T-cell (primary cell): ENCODE data around the gene NEBL. TPM values are rescaled to one million over a fixed set of nuclear protein-coding genes. Genes with fewer than 3 reads are reported as not detected.

Experiments used
- ATAC-seq, 4 experiments: fragments of 200-7000 bp in 3 of 4; fragments of 150-1000 bp in 1 of 4; cut with Tn5 transposase; replicated peaks in 1 of 4; 1 replicate in 3 of 4; 2 replicates in 1 of 4; pipeline ENCODE4 v1.10.0; 2021; ENCODE audit warnings: moderate library complexity in 3 of 4, mild to moderate bottlenecking in 2 of 4, moderate number of reproducible peaks in 1 of 4
- CTCF ChIA-PET, 2 donors: fragments of 300-600 bp; sonication (Branson Sonifier 250); formaldehyde crosslinking; loops; one replicate each; lab custom pipeline; 2022; ENCODE audit warnings: antibody characterized with exemption in 2 of 2; lab: Charles Lee
- POLR2A ChIA-PET, 2 donors: fragments of 300-600 bp; sonication (Branson Sonifier 250); formaldehyde crosslinking; loops; one replicate each; lab custom pipeline; 2022; ENCODE audit warnings: antibody characterized with exemption in 2 of 2; lab: Charles Lee
- DNase-seq, 35 experiments: peaks; one replicate each; pipeline versions ENCODE4 v3.0.0 to v3.0.0-alpha.2; 2013 to 2023
- H3K27ac ChIP-seq: one replicate; pipeline ENCODE4 v1.5.1; 2013; ENCODE audit warnings: low read length
- H3K27me3 ChIP-seq, 2 experiments: replicated peaks in 1 of 2; 1 replicate in 1 of 2; 2 replicates in 1 of 2; pipeline versions ENCODE4 v1.6.1 to v1.7.0; 2013; ENCODE audit warnings: low read length in 1 of 2, mixed read lengths in 1 of 2; ENCODE audit not compliant: control insufficient read depth in 2 of 2, insufficient read depth in 2 of 2; ENCODE audit errors: extremely low read depth in 1 of 2
- H3K36me3 ChIP-seq, 2 donors: 1 replicate in 1 of 2; 2 replicates in 1 of 2; pipeline versions ENCODE4 v1.6.1 to v1.7.0; 2013; ENCODE audit warnings: low read length in 1 of 2; ENCODE audit not compliant: control insufficient read depth in 2 of 2, insufficient read depth in 1 of 2; ENCODE audit errors: extremely low read depth in 1 of 2
- H3K4me1 ChIP-seq, 2 experiments: 1 replicate in 1 of 2; 2 replicates in 1 of 2; pipeline versions ENCODE4 v1.6.1 to v1.7.0; 2013; ENCODE audit warnings: low read length in 2 of 2, mixed read lengths in 1 of 2; ENCODE audit not compliant: insufficient read depth in 2 of 2, control insufficient read depth in 1 of 2; ENCODE audit errors: extremely low read depth in 1 of 2
- H3K4me3 ChIP-seq, 2 donors: 1 replicate in 1 of 2; 2 replicates in 1 of 2; pipeline versions ENCODE4 v1.5.1 to v1.7.0; 2013; ENCODE audit warnings: mild to moderate bottlenecking in 2 of 2, low read length in 1 of 2, moderate library complexity in 1 of 2; ENCODE audit not compliant: control insufficient read depth in 1 of 2; ENCODE audit errors: extremely low read depth in 1 of 2
- H3K9me3 ChIP-seq: 2 replicates; pipeline ENCODE4 v1.7.0; 2013
- H3K27ac Mint-ChIP-seq, 2 donors: one replicate each; pipeline ENCODE4 v1.8.0; 2020 to 2021; ENCODE audit warnings: mild to moderate bottlenecking in 2 of 2, mixed read lengths in 2 of 2
- H3K27me3 Mint-ChIP-seq, 2 donors: one replicate each; pipeline ENCODE4 v1.8.0; 2021 to 2022; ENCODE audit warnings: mixed read lengths in 2 of 2
- H3K36me3 Mint-ChIP-seq: one replicate; pipeline ENCODE4 v1.8.0; 2021; ENCODE audit warnings: mixed read lengths
- H3K4me1 Mint-ChIP-seq, 3 donors: one replicate each; pipeline ENCODE4 v1.8.0; 2020 to 2022; ENCODE audit warnings: mixed read lengths in 3 of 3, mild to moderate bottlenecking in 1 of 3
- H3K4me3 Mint-ChIP-seq, 3 donors: one replicate each; pipeline ENCODE4 v1.8.0; 2020 to 2022; ENCODE audit warnings: mild to moderate bottlenecking in 3 of 3, mixed read lengths in 3 of 3, moderate library complexity in 3 of 3
- H3K9me3 Mint-ChIP-seq, 3 donors: one replicate each; pipeline ENCODE4 v1.8.0; 2020 to 2022; ENCODE audit warnings: mixed read lengths in 3 of 3
- WGBS: methylation state at CpG from one replicate; pipeline ENCODE4 v1.1.5; 2013; ENCODE audit warnings: missing lambda C conversion rate; ENCODE audit not compliant: insufficient coverage; 5-methylcytosine and 5-hydroxymethylcytosine counted together
- total RNA-seq, 35 experiments: library from RNA in 6 of 35; stranded (reverse) in 6 of 35; fragments of 120-200 nt in 1 of 35; gene quantifications; one replicate each; pipeline versions ENCODE4 v1.2.1 to v1.2.4 and lab custom pipeline; 2013 to 2026

Gene NEBL
- total RNA-seq, 5 donors from 2014 or later (not counting 1 experiment from before 2014, with no cell fraction given) = 0.41 to 1.4 (median 0.62) TPM

DNA sequence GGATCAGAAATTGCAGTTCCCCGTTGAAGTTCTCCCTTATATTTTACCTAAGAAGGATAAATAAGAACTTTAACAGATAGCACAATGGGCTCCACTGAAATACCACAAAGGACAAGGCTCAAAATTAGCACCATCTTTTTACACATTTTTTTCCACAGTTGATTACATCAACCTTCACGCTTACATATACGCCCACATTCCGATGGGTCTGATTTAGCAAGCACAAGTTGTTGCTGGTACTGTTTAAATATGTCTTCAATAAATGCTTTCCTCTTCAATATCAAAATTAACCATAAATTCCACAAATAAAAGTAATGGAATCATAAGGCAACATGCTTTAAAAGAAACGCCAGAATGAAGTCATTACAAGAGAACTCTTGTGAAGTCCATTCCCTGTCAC lies 79.5 kb downstream of the NEBL start:
- no peak for ATAC-seq
- ChIA-PET POLR2A (no interaction called here), CTCF (no interaction called here)
- Histone ChIP-seq H3K27me3 (no peaks in the 10 kb centered on the region), H3K27ac (no peak overlapping the region), H3K4me1 (no peaks in the 10 kb centered on the region), H3K4me3 (no peak overlapping the region), H3K36me3 (no peaks in the 10 kb centered on the region), H3K9me3 (no peaks in the 10 kb centered on the region)
- Mint-ChIP-seq H3K27me3 (no peaks in the 10 kb centered on the region), H3K27ac (no peak overlapping the region), H3K9me3 (peaks cover 0 to 3% (median 0%) of the 10 kb centered on the region in 3 donors), H3K4me1 (no peaks in the 10 kb centered on the region), H3K4me3 (no peak overlapping the region), H3K36me3 (no peaks in the 10 kb centered on the region)
- WGBS = no CpG with 5 or more reads among the region's 5 CpGs
- no peak for DNase-seq

DNA sequence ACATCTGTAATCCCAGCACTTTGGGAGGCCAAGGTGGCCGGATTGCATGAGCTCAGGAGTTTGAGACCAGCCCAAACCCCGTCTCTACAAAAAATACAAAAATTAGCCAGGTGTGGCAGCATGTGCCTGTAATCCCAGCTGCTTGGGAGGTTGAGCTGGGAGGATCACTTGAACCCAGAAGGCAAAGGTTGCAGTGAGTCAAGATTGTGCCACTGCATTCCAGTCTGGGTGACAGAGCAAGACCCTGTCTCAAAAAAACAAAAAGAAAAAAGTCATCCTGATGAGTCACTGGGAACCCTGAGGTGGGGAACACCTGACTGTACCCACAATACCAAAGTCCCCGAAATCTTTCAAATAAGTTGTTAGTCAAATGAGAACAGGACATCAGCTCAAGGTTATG lies 80.0 kb downstream of the NEBL start:
- DNase-seq (no peak), ATAC-seq (no peak)
- Mint-ChIP-seq H3K4me1 (no peaks in the 10 kb centered on the region), H3K36me3 (no peaks in the 10 kb centered on the region), H3K4me3 (no peak overlapping the region), H3K27ac (no peak overlapping the region), H3K9me3 (peaks cover 0 to 3% (median 0%) of the 10 kb centered on the region in 3 donors), H3K27me3 (no peaks in the 10 kb centered on the region)
- H3K27me3 ChIP-seq = no peaks in the 10 kb centered on the region
- ChIA-PET POLR2A (no interaction called here), CTCF (no interaction called here)
- H3K4me3 ChIP-seq = no peak overlapping the region
- H3K9me3 ChIP-seq = no peaks in the 10 kb centered on the region
- no peak overlapping the region for H3K27ac ChIP-seq
- H3K36me3 ChIP-seq = no peaks in the 10 kb centered on the region
- WGBS = no CpG with 5 or more reads among the region's 3 CpGs
- H3K4me1 ChIP-seq = no peaks in the 10 kb centered on the region

DNA sequence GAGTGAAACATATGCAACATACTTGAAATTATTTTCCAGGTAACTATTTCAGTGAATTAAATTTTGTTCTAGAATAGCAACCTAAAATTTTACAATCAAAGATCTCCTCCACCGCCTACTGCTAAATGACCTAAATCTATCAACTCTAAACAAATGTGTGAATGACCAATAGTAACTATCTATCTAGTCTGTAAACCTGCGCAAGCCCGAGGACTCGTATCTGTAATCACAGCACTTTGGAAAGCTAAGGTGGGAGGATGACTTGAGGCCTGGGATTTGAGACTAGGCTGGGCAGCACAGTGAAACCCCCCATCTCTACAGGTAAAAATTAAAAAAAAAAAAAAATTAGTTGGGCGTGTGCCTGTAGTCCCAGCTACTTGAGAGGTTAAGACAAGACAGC lies 83.0 kb downstream of the NEBL start:
- H3K4me1 ChIP-seq = no peaks in the 10 kb centered on the region
- H3K4me3 ChIP-seq = no peak overlapping the region
- ATAC-seq (no peak), DNase-seq (no peak)
- H3K27ac ChIP-seq = no peak overlapping the region
- no peaks in the 10 kb centered on the region for H3K9me3 ChIP-seq
- no peaks in the 10 kb centered on the region for H3K36me3 ChIP-seq
- WGBS = no CpG with 5 or more reads among the region's 5 CpGs
- Mint-ChIP-seq H3K36me3 (no peaks in the 10 kb centered on the region), H3K4me1 (no peaks in the 10 kb centered on the region), H3K27ac (no peak overlapping the region), H3K4me3 (no peak overlapping the region), H3K27me3 (no peaks in the 10 kb centered on the region), H3K9me3 (peaks cover 0 to 3% (median 0%) of the 10 kb centered on the region in 3 donors)
- no peaks in the 10 kb centered on the region for H3K27me3 ChIP-seq
- POLR2A ChIA-PET = interaction anchor here in 1 of 2 donors (0.5 kb wide), 1 partner anchor 1157 kb away, joined by 3 read pairs; no protein-coding TSS in a partner anchor
- CTCF ChIA-PET = no interaction called here

DNA sequence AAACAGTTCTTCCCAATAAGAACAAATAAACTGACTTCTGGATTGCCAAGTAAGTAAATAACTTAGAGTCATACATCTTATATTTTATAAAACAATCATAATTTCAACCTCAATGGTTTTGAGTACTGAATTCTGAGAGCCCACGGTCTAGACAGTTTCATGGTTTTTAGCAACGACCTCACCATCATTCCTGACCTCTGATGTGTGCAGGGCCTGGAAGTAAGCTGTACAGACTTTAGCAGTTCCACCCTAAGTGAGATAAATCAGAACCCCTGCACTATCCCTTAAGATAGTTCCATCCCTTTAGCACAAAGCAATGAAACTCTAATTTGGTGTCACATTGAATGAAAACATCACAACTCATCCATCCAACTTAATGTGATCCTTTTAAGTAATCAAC lies 86.0 kb downstream of the NEBL start:
- no peak overlapping the region for H3K27ac Mint-ChIP-seq
- Histone ChIP-seq H3K27me3 (no peaks in the 10 kb centered on the region), H3K27ac (no peak overlapping the region), H3K9me3 (no peaks in the 10 kb centered on the region), H3K36me3 (no peaks in the 10 kb centered on the region), H3K4me1 (no peaks in the 10 kb centered on the region), H3K4me3 (no peak overlapping the region)
- ATAC-seq = no peak
- ChIA-PET POLR2A (no interaction called here), CTCF (no interaction called here)
- peaks cover 0 to under 1% (median 0%) of the 10 kb centered on the region in 3 donors for H3K9me3 Mint-ChIP-seq
- H3K27me3 Mint-ChIP-seq = no peaks in the 10 kb centered on the region
- no peaks in the 10 kb centered on the region for H3K36me3 Mint-ChIP-seq
- no peak overlapping the region for H3K4me3 Mint-ChIP-seq
- WGBS = no CpG with 5 or more reads among the region's 2 CpGs
- no peaks in the 10 kb centered on the region for H3K4me1 Mint-ChIP-seq
- no peak for DNase-seq

DNA sequence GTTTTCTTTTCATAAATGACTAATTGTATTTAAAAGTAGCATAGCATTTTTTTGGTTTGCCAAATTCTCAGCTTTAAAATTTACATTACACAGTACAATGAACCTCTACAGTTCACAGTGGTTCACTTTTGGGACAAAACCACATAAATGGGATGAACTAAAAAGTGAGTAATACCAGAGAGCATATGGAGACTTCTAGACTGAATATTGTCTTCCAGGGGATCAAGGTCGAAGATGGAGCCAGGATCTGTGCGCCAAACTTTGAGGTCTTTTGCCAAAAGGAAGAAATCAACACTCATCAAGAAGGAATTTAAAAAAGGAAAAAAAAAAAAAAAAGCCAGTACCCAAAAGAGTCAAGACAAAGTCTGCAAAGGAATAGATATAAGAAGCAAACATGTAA lies 87.5 kb downstream of the NEBL start:
- Mint-ChIP-seq H3K36me3 (no peaks in the 10 kb centered on the region), H3K27me3 (no peaks in the 10 kb centered on the region), H3K4me1 (no peaks in the 10 kb centered on the region), H3K4me3 (no peak overlapping the region), H3K27ac (no peak overlapping the region), H3K9me3 (no peaks in the 10 kb centered on the region)
- no peak overlapping the region for H3K4me3 ChIP-seq
- no peaks in the 10 kb centered on the region for H3K27me3 ChIP-seq
- no peaks in the 10 kb centered on the region for H3K9me3 ChIP-seq
- no peak overlapping the region for H3K27ac ChIP-seq
- POLR2A ChIA-PET = interaction anchor here in 1 of 2 donors (0.7 kb wide), 1 partner anchor 24 kb away, joined by 3 read pairs; no protein-coding TSS in a partner anchor
- DNase-seq (no peak), ATAC-seq (no peak)
- CTCF ChIA-PET = no interaction called here
- H3K36me3 ChIP-seq = no peaks in the 10 kb centered on the region
- H3K4me1 ChIP-seq = no peaks in the 10 kb centered on the region
- no CpG with 5 or more reads among the region's 2 CpGs for WGBS

DNA sequence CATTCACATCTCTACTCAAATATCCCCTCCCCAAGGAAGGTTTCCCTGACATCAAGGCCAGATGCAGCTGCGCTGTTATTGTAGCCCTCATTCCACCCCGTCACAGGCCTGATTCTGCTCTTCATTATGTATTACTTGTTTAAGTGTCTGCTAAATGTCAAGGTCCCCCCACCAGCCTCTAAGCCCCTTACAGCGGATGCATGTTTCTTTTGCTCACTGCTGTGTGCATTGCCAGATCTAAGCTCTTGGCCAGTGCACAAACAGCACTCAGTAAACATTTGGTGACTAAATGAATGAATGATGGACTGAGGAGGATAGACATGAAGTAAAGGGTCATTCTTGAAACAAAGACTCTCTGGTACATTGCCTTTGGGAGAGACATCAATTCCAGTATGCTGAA lies 90.6 kb downstream of the NEBL start:
- Histone ChIP-seq H3K9me3 (no peaks in the 10 kb centered on the region), H3K4me3 (no peak overlapping the region), H3K27ac (no peak overlapping the region), H3K4me1 (no peaks in the 10 kb centered on the region), H3K27me3 (no peaks in the 10 kb centered on the region), H3K36me3 (no peaks in the 10 kb centered on the region)
- no CpG with 5 or more reads among the region's 3 CpGs for WGBS
- Mint-ChIP-seq H3K27ac (no peak overlapping the region), H3K9me3 (no peaks in the 10 kb centered on the region), H3K4me3 (no peak overlapping the region), H3K36me3 (no peaks in the 10 kb centered on the region), H3K27me3 (no peaks in the 10 kb centered on the region), H3K4me1 (no peaks in the 10 kb centered on the region)
- ChIA-PET POLR2A (no interaction called here), CTCF (no interaction called here)
- DNase-seq (no peak), ATAC-seq (no peak)

DNA sequence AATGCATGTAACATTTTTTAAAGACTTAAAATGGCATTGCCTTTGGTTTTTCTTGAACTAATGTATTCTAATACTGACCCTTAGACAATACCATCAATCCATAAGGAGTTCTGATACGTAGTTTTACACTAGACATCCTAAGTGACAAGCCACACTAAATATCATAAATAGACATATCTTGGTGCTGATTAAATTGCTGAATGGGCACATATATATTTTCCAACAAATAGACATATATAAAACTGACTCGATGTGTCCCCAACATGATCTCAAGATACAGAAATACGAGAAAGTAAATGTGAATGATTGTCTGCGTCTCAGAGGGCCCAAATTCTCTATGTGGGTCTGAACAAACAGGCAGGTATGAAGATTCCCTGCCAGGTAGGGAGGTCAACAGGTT lies 99.8 kb downstream of the NEBL start:
- Mint-ChIP-seq H3K4me1 (no peaks in the 10 kb centered on the region), H3K36me3 (no peaks in the 10 kb centered on the region), H3K27me3 (no peaks in the 10 kb centered on the region), H3K27ac (no peak overlapping the region), H3K9me3 (peaks cover 0 to 4% (median 2%) of the 10 kb centered on the region in 3 donors), H3K4me3 (no peak overlapping the region)
- H3K9me3 ChIP-seq = no peaks in the 10 kb centered on the region
- ATAC-seq = no peak
- ChIA-PET POLR2A (no interaction called here), CTCF (no interaction called here)
- no peak overlapping the region for H3K27ac ChIP-seq
- no peaks in the 10 kb centered on the region for H3K4me1 ChIP-seq
- no peak for DNase-seq
- no peaks in the 10 kb centered on the region for H3K27me3 ChIP-seq
- no peaks in the 10 kb centered on the region for H3K36me3 ChIP-seq
- H3K4me3 ChIP-seq = no peak overlapping the region
- no CpG with 5 or more reads among the region's 4 CpGs for WGBS
